ENCODE data around the gene CREB3L1.

Gene CREB3L1, protein sequence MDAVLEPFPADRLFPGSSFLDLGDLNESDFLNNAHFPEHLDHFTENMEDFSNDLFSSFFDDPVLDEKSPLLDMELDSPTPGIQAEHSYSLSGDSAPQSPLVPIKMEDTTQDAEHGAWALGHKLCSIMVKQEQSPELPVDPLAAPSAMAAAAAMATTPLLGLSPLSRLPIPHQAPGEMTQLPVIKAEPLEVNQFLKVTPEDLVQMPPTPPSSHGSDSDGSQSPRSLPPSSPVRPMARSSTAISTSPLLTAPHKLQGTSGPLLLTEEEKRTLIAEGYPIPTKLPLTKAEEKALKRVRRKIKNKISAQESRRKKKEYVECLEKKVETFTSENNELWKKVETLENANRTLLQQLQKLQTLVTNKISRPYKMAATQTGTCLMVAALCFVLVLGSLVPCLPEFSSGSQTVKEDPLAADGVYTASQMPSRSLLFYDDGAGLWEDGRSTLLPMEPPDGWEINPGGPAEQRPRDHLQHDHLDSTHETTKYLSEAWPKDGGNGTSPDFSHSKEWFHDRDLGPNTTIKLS

DNA sequence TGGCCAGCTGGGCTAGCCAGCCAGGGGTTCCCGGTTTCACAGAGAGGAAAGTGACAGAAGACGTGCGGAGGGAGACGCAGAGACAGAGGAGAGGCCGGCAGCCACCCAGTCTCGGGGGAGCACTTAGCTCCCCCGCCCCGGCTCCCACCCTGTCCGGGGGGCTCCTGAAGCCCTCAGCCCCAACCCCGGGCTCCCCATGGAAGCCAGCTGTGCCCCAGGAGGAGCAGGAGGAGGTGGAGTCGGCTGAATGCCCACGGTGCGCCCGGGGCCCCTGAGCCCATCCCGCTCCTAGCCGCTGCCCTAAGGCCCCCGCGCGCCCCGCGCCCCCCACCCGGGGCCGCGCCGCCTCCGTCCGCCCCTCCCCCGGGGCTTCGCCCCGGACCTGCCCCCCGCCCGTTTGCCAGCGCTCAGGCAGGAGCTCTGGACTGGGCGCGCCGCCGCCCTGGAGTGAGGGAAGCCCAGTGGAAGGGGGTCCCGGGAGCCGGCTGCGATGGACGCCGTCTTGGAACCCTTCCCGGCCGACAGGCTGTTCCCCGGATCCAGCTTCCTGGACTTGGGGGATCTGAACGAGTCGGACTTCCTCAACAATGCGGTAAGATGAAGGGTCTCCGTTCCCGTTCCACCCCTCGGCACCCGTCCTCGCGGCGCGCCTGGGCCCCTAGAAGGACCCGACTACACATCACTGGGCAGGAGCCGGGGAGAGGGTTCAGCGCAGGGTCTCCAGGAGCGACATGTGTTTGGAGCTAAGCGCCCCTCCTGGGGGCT lies at the start of gene CREB3L1:
Gene CREB3L1 (plus strand): TSS at position 41 of the 765 bp plus-strand sequence. CDS start 450 bp downstream, at position 491.
- TF ChIP-seq, protein P1, sequence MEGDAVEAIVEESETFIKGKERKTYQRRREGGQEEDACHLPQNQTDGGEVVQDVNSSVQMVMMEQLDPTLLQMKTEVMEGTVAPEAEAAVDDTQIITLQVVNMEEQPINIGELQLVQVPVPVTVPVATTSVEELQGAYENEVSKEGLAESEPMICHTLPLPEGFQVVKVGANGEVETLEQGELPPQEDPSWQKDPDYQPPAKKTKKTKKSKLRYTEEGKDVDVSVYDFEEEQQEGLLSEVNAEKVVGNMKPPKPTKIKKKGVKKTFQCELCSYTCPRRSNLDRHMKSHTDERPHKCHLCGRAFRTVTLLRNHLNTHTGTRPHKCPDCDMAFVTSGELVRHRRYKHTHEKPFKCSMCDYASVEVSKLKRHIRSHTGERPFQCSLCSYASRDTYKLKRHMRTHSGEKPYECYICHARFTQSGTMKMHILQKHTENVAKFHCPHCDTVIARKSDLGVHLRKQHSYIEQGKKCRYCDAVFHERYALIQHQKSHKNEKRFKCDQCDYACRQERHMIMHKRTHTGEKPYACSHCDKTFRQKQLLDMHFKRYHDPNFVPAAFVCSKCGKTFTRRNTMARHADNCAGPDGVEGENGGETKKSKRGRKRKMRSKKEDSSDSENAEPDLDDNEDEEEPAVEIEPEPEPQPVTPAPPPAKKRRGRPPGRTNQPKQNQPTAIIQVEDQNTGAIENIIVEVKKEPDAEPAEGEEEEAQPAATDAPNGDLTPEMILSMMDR (IDR thresholded peaks at IDR 0.05; ENCODE audit: low read depth, low read length, missing control alignments), result no peak
- DNase-seq (ENCODE audit: low read depth), result no peak
- H3K4me3 ChIP-seq (ENCODE audit: low read depth, low read length), result peak within 1 kb of the TSS; percentile 54

DNA sequence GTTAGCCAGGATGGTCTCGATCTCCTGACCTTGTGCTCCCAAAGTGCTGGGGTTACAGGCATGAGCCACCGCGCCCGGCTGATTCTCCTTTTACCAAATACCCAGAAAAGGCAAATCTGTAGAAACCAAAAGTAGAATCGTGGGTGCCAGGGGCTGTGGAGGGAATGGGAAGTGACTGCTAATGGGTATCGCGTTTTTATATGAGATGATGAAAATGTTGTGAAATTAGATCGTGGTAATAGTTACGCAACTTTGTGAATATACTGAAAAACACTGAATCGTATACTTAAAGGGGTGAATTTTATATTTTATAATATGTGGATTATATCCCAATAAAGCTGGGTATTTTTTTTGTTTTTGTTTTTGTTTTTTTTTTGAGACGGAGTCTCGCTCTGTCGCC lies 48.2 kb upstream of the CREB3L1 start:
- no peak for DNase-seq (ENCODE audit: low read depth)
- H3K4me3 ChIP-seq (ENCODE audit: low read depth, low read length), result no peak overlapping the region
- TF ChIP-seq, protein P1 (IDR thresholded peaks at IDR 0.05; ENCODE audit: low read depth, low read length, missing control alignments), result no peak

DNA sequence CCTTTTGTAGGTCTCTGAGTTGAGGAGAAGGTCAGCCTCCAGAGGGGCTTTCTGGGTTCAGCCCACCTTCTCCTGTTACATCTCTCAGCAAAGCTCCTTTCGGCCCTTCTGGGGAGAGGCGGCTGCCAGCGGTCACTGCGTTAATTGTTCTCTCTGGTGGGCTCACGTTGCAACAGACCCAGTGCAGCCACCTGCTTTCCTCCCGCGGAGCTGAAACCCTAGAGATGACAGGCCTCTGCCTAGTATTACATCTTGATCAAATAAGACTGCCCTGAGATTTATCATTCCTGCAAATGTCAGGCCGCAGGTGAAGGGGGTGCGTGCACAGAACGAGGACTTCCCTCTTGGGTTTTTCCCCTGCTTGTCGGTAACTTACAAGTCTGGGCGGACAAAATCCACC lies 43.2 kb upstream of the CREB3L1 start:
- H3K4me3 ChIP-seq (ENCODE audit: low read depth, low read length), result no peak overlapping the region
- DNase-seq (ENCODE audit: low read depth), result no peak
- TF ChIP-seq, protein P1 (IDR thresholded peaks at IDR 0.05; ENCODE audit: low read depth, low read length, missing control alignments), result no peak

DNA sequence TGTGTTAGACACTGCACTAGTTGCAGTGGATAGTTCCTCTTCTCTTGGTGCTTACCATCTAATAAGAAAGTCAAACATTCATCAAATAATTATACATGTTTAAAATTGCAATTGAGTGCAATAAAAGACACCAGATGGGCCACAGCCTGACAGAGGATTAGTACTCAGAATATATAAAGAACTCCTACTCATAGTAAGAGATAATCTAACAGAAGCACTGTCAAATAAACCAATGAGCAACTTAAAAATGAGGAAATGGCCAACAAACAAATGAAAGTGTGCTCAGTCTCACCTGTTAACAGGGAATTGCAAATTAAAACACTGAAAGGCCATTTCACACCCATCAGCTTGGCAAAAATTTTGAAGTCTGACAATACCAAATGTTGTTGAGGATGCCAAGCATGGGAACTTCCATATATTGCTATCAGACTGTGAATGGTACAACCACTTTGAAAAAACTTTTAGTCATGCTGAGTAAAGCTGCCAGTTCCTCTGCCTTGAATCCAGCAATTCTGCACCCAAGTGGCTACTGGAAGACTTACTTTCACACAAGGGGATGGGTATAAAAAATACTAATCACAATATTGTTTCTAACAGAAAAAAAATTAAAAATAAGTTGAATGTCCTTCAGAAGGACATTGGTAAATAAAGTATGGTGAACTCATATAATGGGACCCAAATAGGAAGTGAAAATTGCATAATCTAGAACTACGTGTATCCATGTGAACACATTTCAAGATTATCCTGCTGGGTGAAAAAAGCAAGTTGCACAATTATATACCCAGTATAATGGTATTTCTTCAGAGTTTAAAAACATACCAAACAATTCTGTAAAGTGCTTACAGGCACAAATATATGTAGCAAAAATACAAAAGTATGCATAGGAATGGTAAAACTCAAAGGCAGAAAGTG lies 41.4 kb upstream of the CREB3L1 start:
- TF ChIP-seq, protein P1 (IDR thresholded peaks at IDR 0.05; ENCODE audit: low read depth, low read length, missing control alignments), result no peak
- DNase-seq (ENCODE audit: low read depth), result no peak
- H3K4me3 ChIP-seq (ENCODE audit: low read depth, low read length), result no peak overlapping the region

DNA sequence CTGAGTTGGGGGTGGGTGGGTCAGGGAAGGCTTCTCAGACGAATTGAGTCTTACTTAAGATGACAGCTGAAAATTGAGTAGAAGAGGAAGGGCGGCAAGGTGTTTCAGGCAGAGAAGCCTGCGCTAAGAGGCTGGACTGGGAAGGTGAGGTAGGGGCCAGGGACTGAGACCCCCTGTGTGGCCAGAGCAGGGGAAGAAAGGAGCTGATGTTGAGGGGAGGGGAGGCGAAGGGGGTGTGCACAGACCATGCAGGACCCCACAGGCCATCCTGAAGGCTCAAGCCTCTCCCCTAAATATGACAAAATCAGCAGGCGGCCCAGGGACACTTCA lies 40.6 kb upstream of the CREB3L1 start:
- H3K4me3 ChIP-seq (ENCODE audit: low read depth, low read length), result no peak overlapping the region
- DNase-seq (ENCODE audit: low read depth), result no peak
- TF ChIP-seq, protein P1 (IDR thresholded peaks at IDR 0.05; ENCODE audit: low read depth, low read length, missing control alignments), result no peak

DNA sequence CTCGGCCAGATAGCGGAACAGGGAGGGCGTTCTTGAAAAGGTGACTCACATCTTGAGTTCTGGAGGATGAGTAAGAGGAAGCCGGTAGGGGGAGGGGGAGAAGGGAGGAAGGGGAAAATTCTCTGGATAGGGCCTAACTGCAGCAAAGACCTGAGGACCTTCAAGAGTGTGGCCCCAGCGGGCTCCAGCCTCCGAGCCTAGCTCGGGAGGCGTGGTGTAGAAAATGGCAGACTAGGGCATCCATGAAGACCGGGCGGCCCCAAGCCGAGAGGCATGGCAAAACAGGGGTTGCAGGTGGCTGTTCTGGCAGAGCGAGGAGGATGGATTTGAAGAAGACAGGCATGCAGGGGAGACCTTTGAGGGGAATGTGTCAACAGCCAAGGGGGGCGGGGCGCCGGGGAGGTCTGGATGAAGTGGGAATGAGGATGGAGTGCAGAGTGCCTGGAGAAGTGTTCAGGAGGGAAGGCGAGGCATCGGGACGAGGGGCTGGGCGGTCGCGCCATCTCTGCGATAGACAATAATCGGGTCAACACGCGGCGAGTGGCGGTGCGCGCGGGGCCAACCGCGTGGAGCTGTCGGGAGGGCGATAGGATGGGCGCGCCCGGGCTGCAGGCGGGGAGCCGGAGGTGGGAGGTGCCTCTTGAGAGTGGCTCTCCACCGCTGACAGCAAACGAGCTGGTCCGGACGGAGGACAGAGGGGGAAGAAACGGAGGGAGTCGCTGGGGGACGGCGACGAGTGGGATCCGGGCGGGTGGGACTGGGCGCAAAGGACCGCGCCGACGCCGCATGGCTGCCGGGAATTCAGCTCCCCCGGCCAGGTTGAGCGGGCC lies 40.0 kb upstream of the CREB3L1 start:
- DNase-seq (ENCODE audit: low read depth), result no peak
- H3K4me3 ChIP-seq (ENCODE audit: low read depth, low read length), result peak overlapping the region; percentile 34
- TF ChIP-seq, protein P1 (IDR thresholded peaks at IDR 0.05; ENCODE audit: low read depth, low read length, missing control alignments), result no peak
